ENCODE data around the gene NAV2.

Gene NAV2

GRCh38 chr11:19683862-19684491 lies 28.7 kb upstream of the NAV2 start:
- DNase-seq (ENCODE audit: low read depth), result no peak

GRCh38 chr11:19686234-19686633 lies 26.4 kb upstream of the NAV2 start:
- no peak for DNase-seq (ENCODE audit: low read depth)

GRCh38 chr11:19687392-19687791 lies 25.2 kb upstream of the NAV2 start:
- DNase-seq (ENCODE audit: low read depth), result no peak

DNA sequence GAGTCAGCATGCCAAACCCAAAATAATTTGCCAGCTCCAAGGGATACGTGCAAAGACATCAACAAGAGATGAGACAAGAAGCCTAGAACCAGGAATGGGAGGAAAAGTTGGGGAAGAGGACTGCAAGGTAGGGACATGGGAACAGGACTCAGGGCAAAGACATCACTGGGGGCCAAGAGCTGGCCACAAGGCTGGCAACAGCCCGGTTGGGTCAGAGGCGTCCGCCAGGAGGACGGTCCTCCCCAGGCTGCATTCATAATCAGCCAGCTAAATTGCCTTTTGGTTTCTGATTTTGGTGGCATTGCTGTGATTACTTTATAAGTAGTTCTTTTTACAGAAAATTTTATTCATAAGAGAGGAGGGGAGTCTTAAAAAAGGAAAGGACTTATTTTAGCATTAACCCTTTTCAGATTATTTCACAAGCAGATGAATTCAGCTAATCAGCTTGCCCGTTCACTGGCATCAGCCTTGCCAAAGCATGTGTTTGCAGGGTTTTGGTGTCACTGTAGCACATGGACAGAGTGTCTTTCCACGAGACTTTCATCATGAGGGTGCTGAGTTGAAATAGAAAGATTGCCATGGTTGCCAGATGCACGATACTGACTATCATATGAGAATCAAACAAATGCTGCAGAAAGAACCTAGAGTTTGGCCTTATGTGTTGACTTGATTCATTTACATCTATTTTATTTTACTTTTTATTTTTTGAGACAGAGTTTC lies 23.2 kb upstream of the NAV2 start:
- no peak for DNase-seq (ENCODE audit: low read depth)

GRCh38 chr11:19690885-19691284 lies 21.8 kb upstream of the NAV2 start:
- DNase-seq (ENCODE audit: low read depth), result no peak

- DNase-seq (ENCODE audit: low read depth), result no peak
Measured at GRCh38 chr11:19691815-19692500, 20.7 kb upstream of the NAV2 start.

- no peak for DNase-seq (ENCODE audit: low read depth)
Measured at GRCh38 chr11:19693146-19693545, 19.5 kb upstream of the NAV2 start.

GRCh38 chr11:19694796-19695345 lies 17.8 kb upstream of the NAV2 start:
- no peak for DNase-seq (ENCODE audit: low read depth)

- no peak for DNase-seq (ENCODE audit: low read depth)
Measured at GRCh38 chr11:19696073-19696472, 16.6 kb upstream of the NAV2 start.

GRCh38 chr11:19696904-19697303 lies 15.7 kb upstream of the NAV2 start:
- no peak for DNase-seq (ENCODE audit: low read depth)

GRCh38 chr11:19697721-19698121 lies 14.9 kb upstream of the NAV2 start:
- no peak for DNase-seq (ENCODE audit: low read depth)

- no peak for DNase-seq (ENCODE audit: low read depth)
Measured at GRCh38 chr11:19698493-19699292, 13.9 kb upstream of the NAV2 start.

DNA sequence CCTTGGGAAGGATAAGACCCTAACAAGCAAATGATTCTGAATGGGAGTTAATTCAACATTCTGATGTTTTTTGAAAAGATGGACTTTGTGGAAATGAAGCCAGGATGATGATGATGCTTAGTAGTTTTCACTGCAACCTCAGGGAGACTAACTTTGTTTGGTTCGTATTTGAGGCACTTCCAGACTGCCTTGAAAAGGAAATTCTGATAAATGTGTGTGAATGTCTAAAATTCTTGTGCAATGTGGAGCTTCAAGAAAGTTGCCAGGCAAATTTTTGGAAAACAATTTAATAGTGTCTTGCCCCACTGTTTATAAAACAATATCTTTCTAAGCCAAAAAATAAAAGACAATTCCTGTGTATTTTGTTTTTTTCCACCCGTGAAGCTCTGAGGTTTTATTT lies 11.2 kb upstream of the NAV2 start:
- DNase-seq (ENCODE audit: low read depth), result no peak

DNA sequence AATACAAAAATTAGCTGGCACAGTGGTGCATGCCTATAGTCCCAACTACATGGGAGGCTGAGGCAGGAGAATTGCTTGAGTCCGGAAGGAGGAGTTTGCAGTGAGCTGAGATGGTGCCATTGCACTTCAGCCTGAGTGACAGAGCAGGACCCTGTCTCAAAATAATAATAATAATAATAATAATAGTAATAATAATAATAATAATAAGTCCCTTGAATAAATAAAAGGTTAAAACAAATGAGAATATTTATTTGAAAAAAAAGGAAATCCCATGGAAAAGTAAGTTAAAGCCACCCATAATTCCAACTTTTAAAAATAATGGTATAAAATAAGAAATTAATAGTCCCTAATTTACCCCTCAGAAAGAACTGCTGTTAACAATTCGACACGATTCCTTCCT lies 10.0 kb upstream of the NAV2 start:
- DNase-seq (ENCODE audit: low read depth), result no peak

- DNase-seq (ENCODE audit: low read depth), result no peak
Measured at GRCh38 chr11:19703211-19703610, 9.4 kb upstream of the NAV2 start.

GRCh38 chr11:19704213-19704612 lies 8.4 kb upstream of the NAV2 start:
- DNase-seq (ENCODE audit: low read depth), result no peak

DNA sequence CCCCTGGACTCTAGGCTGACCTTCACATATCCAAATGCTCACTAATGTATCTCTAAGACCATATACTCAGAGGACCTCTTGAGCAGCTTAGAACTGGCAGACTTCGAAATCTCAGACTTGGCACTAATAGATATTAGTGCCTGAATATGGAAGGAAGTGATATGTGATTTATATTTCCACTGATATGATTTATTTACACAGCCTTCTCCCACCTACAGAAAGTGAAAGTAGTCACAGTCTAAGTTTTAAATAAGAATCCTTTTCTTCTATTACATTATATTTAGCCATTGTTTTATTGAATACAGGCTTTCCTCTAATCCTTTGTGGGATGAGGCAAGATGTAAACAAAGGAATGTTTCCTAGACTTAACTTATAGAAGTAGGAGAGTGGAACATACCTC lies 6.7 kb upstream of the NAV2 start:
- DNase-seq (ENCODE audit: low read depth), result no peak

GRCh38 chr11:19711911-19712280 lies 741 bp upstream of the NAV2 start:
- no peak for DNase-seq (ENCODE audit: low read depth)

GRCh38 chr11:19713196-19714021 lies 772 bp downstream of the NAV2 start:
- DNase-seq (ENCODE audit: low read depth), result no peak

DNA sequence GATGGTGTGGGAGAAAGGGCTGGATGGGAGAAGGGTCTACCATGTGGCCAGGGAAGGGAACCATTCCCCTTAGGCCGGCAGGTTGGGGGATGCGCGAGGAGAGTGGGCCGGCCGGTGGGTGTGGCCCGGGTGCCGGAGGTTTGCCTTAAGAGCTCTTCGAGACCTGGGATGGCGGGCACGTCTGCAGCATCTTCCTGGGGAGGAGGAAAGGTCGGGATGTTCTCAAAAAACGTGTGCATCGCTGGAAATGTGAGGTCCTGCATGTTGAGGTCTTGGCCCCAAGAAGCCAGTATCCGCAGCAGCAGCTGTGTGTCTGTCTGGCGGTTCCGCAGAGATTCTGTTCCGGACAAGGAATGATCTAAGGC lies 1.4 kb downstream of the NAV2 start:
- no peak for DNase-seq (ENCODE audit: low read depth)
